Astrocyte (in vitro differentiated cells and primary cell): ENCODE data around the gene HES6. TPM values are rescaled to one million over a fixed set of nuclear protein-coding genes. Genes with fewer than 3 reads are reported as not detected.
A peak's percentile ranks its signal among the peaks of the same experiment; 100 is the strongest.

Source experiments
- DNase-seq: peaks from one replicate; pipeline ENCODE4 v3.0.0-alpha.2; 2010; ENCODE audit warnings: low read depth
- FAIRE-seq: peaks from 2 replicates; lab custom pipeline; 2011; peaks lifted over from hg19 to GRCh38; lab: Jason Lieb, UNC
- H2AFZ ChIP-seq: 2 replicates; pipeline ENCODE4 v1.6.0; 2012; ENCODE audit warnings: low read depth, low read length, inconsistent platforms
- H3K27ac ChIP-seq: 2 replicates; pipeline ENCODE4 v1.5.1; 2011; ENCODE audit warnings: low read depth, low read length, inconsistent platforms
- H3K27me3 ChIP-seq: 2 replicates; pipeline ENCODE4 v1.6.0; 2011; ENCODE audit warnings: low read length, inconsistent platforms; ENCODE audit not compliant: insufficient read depth
- H3K36me3 ChIP-seq: 2 replicates; pipeline ENCODE4 v1.5.1; 2011; ENCODE audit warnings: low read length, inconsistent platforms; ENCODE audit not compliant: insufficient read depth
- H3K4me1 ChIP-seq: 2 replicates; pipeline ENCODE4 v1.5.1; 2011; ENCODE audit warnings: low read length, inconsistent platforms; ENCODE audit not compliant: insufficient read depth
- H3K4me2 ChIP-seq: 2 replicates; pipeline ENCODE4 v1.6.0; 2012; ENCODE audit warnings: low read length, inconsistent platforms
- H3K4me3 ChIP-seq: 2 replicates; pipeline ENCODE4 v1.5.1; 2011; ENCODE audit warnings: low read depth, mild to moderate bottlenecking, low read length, inconsistent platforms; ENCODE audit not compliant: insufficient read depth
- H3K79me2 ChIP-seq: 2 replicates; pipeline ENCODE4 v1.6.0; 2012; ENCODE audit warnings: mild to moderate bottlenecking, low read length, inconsistent platforms; ENCODE audit not compliant: insufficient read depth
- H3K9ac ChIP-seq: 2 replicates; pipeline ENCODE4 v1.6.0; 2012; ENCODE audit warnings: mild to moderate bottlenecking, low read length, inconsistent platforms
- H3K9me3 ChIP-seq: 2 replicates; pipeline ENCODE4 v1.5.1; 2012; ENCODE audit warnings: low read depth, mild to moderate bottlenecking, low read length, inconsistent platforms; ENCODE audit not compliant: insufficient read depth
- H4K20me1 ChIP-seq: 2 replicates; pipeline ENCODE4 v1.6.0; 2012; ENCODE audit warnings: low read length, inconsistent platforms; ENCODE audit not compliant: insufficient read depth
- H3K27ac Mint-ChIP-seq: one replicate; pipeline ENCODE4 v1.8.0; 2021; ENCODE audit warnings: mild to moderate bottlenecking, mixed read lengths; ENCODE audit not compliant: unreplicated experiment
- H3K27me3 Mint-ChIP-seq: one replicate; pipeline ENCODE4 v1.8.0; 2021; ENCODE audit warnings: low read depth, mixed read lengths; ENCODE audit not compliant: unreplicated experiment
- H3K36me3 Mint-ChIP-seq: one replicate; pipeline ENCODE4 v1.8.0; 2021; ENCODE audit warnings: low read depth, mixed read lengths; ENCODE audit not compliant: unreplicated experiment
- H3K4me1 Mint-ChIP-seq: one replicate; pipeline ENCODE4 v1.8.0; 2021; ENCODE audit warnings: low read depth, mixed read lengths; ENCODE audit not compliant: unreplicated experiment
- H3K4me3 Mint-ChIP-seq: one replicate; pipeline ENCODE4 v1.8.0; 2021; ENCODE audit warnings: mild to moderate bottlenecking, moderate library complexity, mixed read lengths; ENCODE audit not compliant: unreplicated experiment
- H3K9me3 Mint-ChIP-seq: one replicate; pipeline ENCODE4 v1.8.0; 2021; ENCODE audit warnings: mild to moderate bottlenecking, mixed read lengths; ENCODE audit not compliant: unreplicated experiment
- EZH2 ChIP-seq: IDR thresholded peaks from 2 replicates; pipeline ENCODE4 v1.6.1; 2012; ENCODE audit warnings: mild to moderate bottlenecking, low read length, inconsistent platforms; ENCODE audit not compliant: insufficient read depth
- total RNA-seq: library from RNA; stranded (reverse); gene quantifications from 2 replicates; pipeline ENCODE4 v1.2.1, GENCODE V29; 2021
- TF ChIP-seq, protein P1 (sequence below): IDR thresholded peaks from 2 replicates; pipeline ENCODE4 v1.5.1; 2011; ENCODE audit warnings: low read depth, mild to moderate bottlenecking, inconsistent platforms, low read length, moderate library complexity; ENCODE audit not compliant: insufficient read depth

The HES6 gene
- total RNA-seq, 1 donor from 2014 or later = 3.0 TPM

DNA sequence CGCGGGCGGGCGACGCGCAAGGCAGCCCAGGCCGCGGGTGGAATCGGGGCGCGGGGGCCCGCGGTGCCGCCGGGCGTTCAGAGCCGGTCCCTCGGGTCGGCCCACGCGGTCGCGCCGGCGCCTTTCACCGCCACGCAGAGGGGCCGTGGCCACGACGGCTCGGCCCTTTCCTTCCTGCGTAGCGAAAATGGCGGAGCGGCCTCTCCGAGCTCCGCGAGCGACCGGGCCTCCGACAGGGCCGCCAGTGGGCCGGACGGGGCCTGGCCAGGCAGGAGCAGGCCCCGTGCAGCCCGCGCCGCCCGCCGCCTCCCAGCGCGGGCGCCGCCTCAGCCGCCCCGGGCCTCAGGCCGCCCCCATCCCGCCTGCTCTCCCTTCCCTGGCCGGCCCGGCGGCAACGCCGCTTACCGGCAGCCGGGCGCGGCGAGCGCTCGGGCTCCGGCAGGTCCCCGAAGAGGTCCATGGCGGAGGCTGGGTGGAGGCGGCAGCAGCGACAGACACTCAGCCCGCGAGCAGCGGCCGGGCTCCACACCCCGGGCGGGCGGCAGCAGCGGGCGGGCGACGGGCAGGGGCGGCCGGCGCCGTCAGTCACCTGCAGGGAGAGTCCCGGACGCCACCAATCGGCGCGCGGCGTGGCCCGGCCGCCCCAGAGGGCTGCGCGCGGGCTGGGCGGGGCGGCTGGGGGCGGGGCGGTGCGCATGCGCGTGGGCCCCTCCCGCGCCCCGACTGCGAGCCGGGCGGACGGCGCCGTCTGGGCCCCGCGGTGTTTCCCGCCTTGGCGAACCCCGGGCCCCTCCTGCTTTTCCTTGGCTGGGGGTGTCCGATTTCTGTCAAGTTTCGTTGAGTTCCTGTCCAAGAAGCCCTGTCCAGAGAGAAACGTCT is 36.5 kb downstream of the HES6 start, which contains the start of gene ILKAP:
TSS of gene ILKAP (minus strand) at position 602 of the 879 bp plus-strand sequence. CDS start at position 460, 142 bp downstream.
- no peaks in the 10 kb centered on the region for H3K9me3 Mint-ChIP-seq
- Histone ChIP-seq H3K27ac (peak within 1 kb of the TSS; percentile 77), H3K9ac (peak within 1 kb of the TSS; percentile 95), H3K36me3 (no peaks in the 10 kb centered on the region), H3K4me2 (peak within 1 kb of the TSS; percentile 97), H3K4me1 (peaks cover 15% of the 10 kb centered on the region), H3K27me3 (no peaks in the 10 kb centered on the region), H4K20me1 (peaks cover 45% of the 10 kb centered on the region), H3K9me3 (no peaks in the 10 kb centered on the region), H2AFZ (peak within 1 kb of the TSS; percentile 97), H3K79me2 (peaks cover 51% of the 10 kb centered on the region), H3K4me3 (peak within 1 kb of the TSS; percentile 86)
- peaks cover 5% of the 10 kb centered on the region for H3K4me1 Mint-ChIP-seq
- FAIRE-seq (no peak), DNase-seq (peak; percentile 54)
- H3K27me3 Mint-ChIP-seq = no peaks in the 10 kb centered on the region
- TF ChIP-seq, protein P1, sequence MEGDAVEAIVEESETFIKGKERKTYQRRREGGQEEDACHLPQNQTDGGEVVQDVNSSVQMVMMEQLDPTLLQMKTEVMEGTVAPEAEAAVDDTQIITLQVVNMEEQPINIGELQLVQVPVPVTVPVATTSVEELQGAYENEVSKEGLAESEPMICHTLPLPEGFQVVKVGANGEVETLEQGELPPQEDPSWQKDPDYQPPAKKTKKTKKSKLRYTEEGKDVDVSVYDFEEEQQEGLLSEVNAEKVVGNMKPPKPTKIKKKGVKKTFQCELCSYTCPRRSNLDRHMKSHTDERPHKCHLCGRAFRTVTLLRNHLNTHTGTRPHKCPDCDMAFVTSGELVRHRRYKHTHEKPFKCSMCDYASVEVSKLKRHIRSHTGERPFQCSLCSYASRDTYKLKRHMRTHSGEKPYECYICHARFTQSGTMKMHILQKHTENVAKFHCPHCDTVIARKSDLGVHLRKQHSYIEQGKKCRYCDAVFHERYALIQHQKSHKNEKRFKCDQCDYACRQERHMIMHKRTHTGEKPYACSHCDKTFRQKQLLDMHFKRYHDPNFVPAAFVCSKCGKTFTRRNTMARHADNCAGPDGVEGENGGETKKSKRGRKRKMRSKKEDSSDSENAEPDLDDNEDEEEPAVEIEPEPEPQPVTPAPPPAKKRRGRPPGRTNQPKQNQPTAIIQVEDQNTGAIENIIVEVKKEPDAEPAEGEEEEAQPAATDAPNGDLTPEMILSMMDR = no peak
- TF ChIP-seq EZH2 = no peak
- peak within 1 kb of the TSS; percentile 35 for H3K27ac Mint-ChIP-seq
- peak within 1 kb of the TSS; percentile 93 for H3K4me3 Mint-ChIP-seq
- no peaks in the 10 kb centered on the region for H3K36me3 Mint-ChIP-seq

DNA sequence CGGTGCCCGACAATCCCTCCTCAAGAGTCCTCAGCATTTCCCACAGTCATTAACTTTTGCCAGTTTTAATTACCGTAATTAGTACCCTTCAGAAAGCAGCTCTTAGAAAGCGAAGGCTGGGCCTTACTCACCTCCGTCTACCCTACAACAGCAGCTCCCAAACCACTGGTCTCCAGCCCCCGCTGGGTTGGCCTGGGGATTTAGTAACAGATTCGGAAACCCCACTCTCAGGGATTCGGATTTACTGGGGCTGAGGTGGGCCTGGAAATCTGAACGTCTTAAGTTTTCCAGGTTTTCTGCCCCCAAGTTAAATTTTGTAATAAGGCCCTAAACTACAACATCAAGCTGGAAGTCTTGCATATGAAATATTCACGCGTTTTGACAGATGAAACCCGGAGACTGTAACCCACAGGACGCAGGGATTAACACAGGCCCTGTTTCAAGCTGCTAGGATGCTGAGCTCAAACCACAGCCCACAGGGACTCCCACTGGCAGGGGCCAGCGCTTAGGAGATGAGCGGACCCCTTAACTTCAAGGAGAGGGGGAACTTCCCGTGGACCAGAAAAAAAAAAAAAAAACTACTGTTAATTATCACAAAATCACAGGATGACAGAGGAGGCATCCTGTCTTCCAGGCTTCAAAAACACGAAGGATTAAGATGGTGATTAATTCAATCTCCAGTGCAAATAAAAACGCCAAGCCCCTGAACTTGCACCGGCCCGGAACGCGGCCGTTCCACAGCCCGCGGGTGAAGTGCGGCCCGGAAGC is 37.3 kb downstream of the HES6 start:
- H3K36me3 ChIP-seq = no peaks in the 10 kb centered on the region
- H4K20me1 ChIP-seq = peaks cover 53% of the 10 kb centered on the region
- FAIRE-seq (no peak), DNase-seq (peak; percentile 18)
- no peaks in the 10 kb centered on the region for H3K36me3 Mint-ChIP-seq
- peak overlapping the region; percentile 95 for H3K9ac ChIP-seq
- peak overlapping the region; percentile 73 for H2AFZ ChIP-seq
- H3K27me3 ChIP-seq = no peaks in the 10 kb centered on the region
- H3K4me3 ChIP-seq = peak overlapping the region; percentile 86
- H3K9me3 Mint-ChIP-seq = no peaks in the 10 kb centered on the region
- peak overlapping the region; percentile 97 for H3K4me2 ChIP-seq
- no peak for TF ChIP-seq EZH2
- TF ChIP-seq, protein P1 = no peak
- no peaks in the 10 kb centered on the region for H3K9me3 ChIP-seq
- peak overlapping the region; percentile 35 for H3K27ac Mint-ChIP-seq
- no peaks in the 10 kb centered on the region for H3K27me3 Mint-ChIP-seq
- peaks cover 5% of the 10 kb centered on the region for H3K4me1 Mint-ChIP-seq
- H3K79me2 ChIP-seq = peaks cover 59% of the 10 kb centered on the region
- H3K27ac ChIP-seq = peak overlapping the region; percentile 77
- H3K4me3 Mint-ChIP-seq = peak overlapping the region; percentile 93
- H3K4me1 ChIP-seq = peaks cover 15% of the 10 kb centered on the region
